DND-41 (cell line): ENCODE results near the gene EFCAB13.

ENCODE experiments used
- ATAC-seq: fragments of 200-7000 bp; cut with Tn5 transposase; 3 replicates; pipeline ENCODE4 v1.9.1; 2021; ENCODE audit warnings: low read depth; ENCODE audit not compliant: insufficient read depth
- DNase-seq: peaks from one replicate; pipeline ENCODE4 v3.0.0-alpha.2; 2020
- H2AFZ ChIP-seq: 2 replicates; pipeline ENCODE4 v1.6.0; 2012; ENCODE audit warnings: low read depth, low read length
- H3K27ac ChIP-seq: 2 replicates; pipeline ENCODE4 v1.5.1; 2012; ENCODE audit warnings: low read length, inconsistent platforms
- H3K27me3 ChIP-seq: fragments of 200-600 bp; sonication (generic); 2 replicates; pipeline ENCODE4 v1.6.0; 2012; ENCODE audit warnings: low read length, mild to moderate bottlenecking, inconsistent platforms; ENCODE audit not compliant: insufficient read depth, poor library complexity
- H3K36me3 ChIP-seq: 2 replicates; pipeline ENCODE4 v1.5.1; 2012; ENCODE audit warnings: low read length, inconsistent platforms; ENCODE audit not compliant: insufficient read depth
- H3K4me1 ChIP-seq: 2 replicates; pipeline ENCODE4 v1.5.1; 2012; ENCODE audit warnings: mild to moderate bottlenecking, low read length; ENCODE audit not compliant: insufficient read depth
- H3K4me2 ChIP-seq: 2 replicates; pipeline ENCODE4 v1.6.0; 2012; ENCODE audit warnings: mild to moderate bottlenecking, moderate library complexity, low read length, inconsistent platforms; ENCODE audit not compliant: insufficient read depth
- H3K4me3 ChIP-seq, 2 experiments: fragments of 200-600 bp in 1 of 2; shearing (Covaris generic) in 1 of 2; 2 replicates each; pipeline ENCODE4 v1.5.1; 2012 to 2016; ENCODE audit warnings: inconsistent platforms in 2 of 2, low read length in 2 of 2, mild to moderate bottlenecking in 2 of 2, low read depth in 1 of 2, moderate library complexity in 1 of 2
- H3K79me2 ChIP-seq: 2 replicates; pipeline ENCODE4 v1.6.0; 2012; ENCODE audit warnings: low read length, inconsistent platforms; ENCODE audit not compliant: insufficient read depth
- H3K9ac ChIP-seq: 2 replicates; pipeline ENCODE4 v1.6.0; 2012; ENCODE audit warnings: low read depth, mild to moderate bottlenecking, inconsistent platforms, low read length, moderate library complexity
- H3K9me3 ChIP-seq: 2 replicates; pipeline ENCODE4 v1.5.1; 2012; ENCODE audit warnings: low read length, moderate library complexity, mild to moderate bottlenecking, inconsistent platforms; ENCODE audit not compliant: insufficient read depth, severe bottlenecking
- H4K20me1 ChIP-seq: 2 replicates; pipeline ENCODE4 v1.6.0; 2012; ENCODE audit warnings: low read length; ENCODE audit not compliant: insufficient read depth
- CTCF ChIP-seq: IDR thresholded peaks from 2 replicates; pipeline ENCODE4 v1.5.1; 2012; ENCODE audit warnings: borderline replicate concordance, low read length, moderate library complexity, mild to moderate bottlenecking; ENCODE audit not compliant: poor library complexity, severe bottlenecking; ENCODE audit errors: extremely low read depth
- EZH2 ChIP-seq: IDR thresholded peaks from 3 replicates; pipeline ENCODE4 v1.6.1; 2012; ENCODE audit warnings: borderline replicate concordance, low read depth, mild to moderate bottlenecking, moderate library complexity, low read length, inconsistent platforms; ENCODE audit not compliant: severe bottlenecking

EFCAB13 gene

GRCh38 chr17:47291242-47291873 lies 32.4 kb upstream of the EFCAB13 start:
- no peaks in the 10 kb centered on the region for H3K79me2 ChIP-seq
- no peak for TF ChIP-seq EZH2
- no peak for TF ChIP-seq CTCF
- no peaks in the 10 kb centered on the region for H3K36me3 ChIP-seq
- ATAC-seq = no peak
- H3K4me3 ChIP-seq = no peak overlapping the region
- H3K9me3 ChIP-seq = no peaks in the 10 kb centered on the region
- no peak overlapping the region for H3K4me2 ChIP-seq
- H2AFZ ChIP-seq = no peak overlapping the region
- no peak overlapping the region for H3K9ac ChIP-seq
- DNase-seq = no peak
- H3K27ac ChIP-seq = no peak overlapping the region
- no peaks in the 10 kb centered on the region for H4K20me1 ChIP-seq
- no peaks in the 10 kb centered on the region for H3K27me3 ChIP-seq
- no peaks in the 10 kb centered on the region for H3K4me1 ChIP-seq

- Histone ChIP-seq H3K9ac (no peak overlapping the region), H3K27me3 (no peaks in the 10 kb centered on the region), H3K27ac (no peak overlapping the region), H2AFZ (no peak overlapping the region), H3K4me3 (no peak overlapping the region), H3K79me2 (no peaks in the 10 kb centered on the region), H3K4me2 (no peak overlapping the region), H3K36me3 (no peaks in the 10 kb centered on the region), H4K20me1 (no peaks in the 10 kb centered on the region), H3K4me1 (no peaks in the 10 kb centered on the region), H3K9me3 (no peaks in the 10 kb centered on the region)
- ATAC-seq (no peak), DNase-seq (no peak)
- TF ChIP-seq EZH2 (no peak), CTCF (no peak)
Observed at GRCh38 chr17:47292206-47292605, 31.5 kb upstream of the EFCAB13 start.

- Histone ChIP-seq H3K27ac (no peak overlapping the region), H3K4me3 (no peak overlapping the region)
- no peak for ATAC-seq
Observed at GRCh38 chr17:47295037-47295873, 28.5 kb upstream of the EFCAB13 start.

GRCh38 chr17:47295874-47296255 lies 27.9 kb upstream of the EFCAB13 start:
- H3K4me3 ChIP-seq = no peak overlapping the region
- H3K36me3 ChIP-seq = no peaks in the 10 kb centered on the region
- H3K27ac ChIP-seq = no peak overlapping the region
- no peaks in the 10 kb centered on the region for H3K4me1 ChIP-seq
- no peaks in the 10 kb centered on the region for H4K20me1 ChIP-seq
- H3K9me3 ChIP-seq = no peaks in the 10 kb centered on the region
- H3K9ac ChIP-seq = no peak overlapping the region
- no peak for TF ChIP-seq CTCF
- no peak for TF ChIP-seq EZH2
- H3K79me2 ChIP-seq = no peaks in the 10 kb centered on the region
- H3K27me3 ChIP-seq = no peaks in the 10 kb centered on the region
- no peak overlapping the region for H2AFZ ChIP-seq
- no peak overlapping the region for H3K4me2 ChIP-seq
- ATAC-seq (no peak), DNase-seq (no peak)

More at GRCh38 chr17:47295037-47295873, 28.5 kb upstream of the EFCAB13 start:
- H3K9me3 ChIP-seq = no peaks in the 10 kb centered on the region
- no peak for TF ChIP-seq EZH2
- no peak overlapping the region for H2AFZ ChIP-seq
- H3K36me3 ChIP-seq = no peaks in the 10 kb centered on the region
- no peaks in the 10 kb centered on the region for H4K20me1 ChIP-seq
- H3K4me1 ChIP-seq = no peaks in the 10 kb centered on the region
- H3K27me3 ChIP-seq = no peaks in the 10 kb centered on the region
- DNase-seq = no peak
- H3K79me2 ChIP-seq = no peaks in the 10 kb centered on the region
- no peak overlapping the region for H3K9ac ChIP-seq
- H3K4me2 ChIP-seq = no peak overlapping the region
